Activated naive CD4-positive, alpha-beta T cell (primary cell): ENCODE measurements around the gene RFXANK.
A peak's percentile ranks its signal among the peaks of the same experiment; 100 is the strongest.
"Not testable (repeated sequence)": the region's sequence is repeated elsewhere in the genome, so short reads cannot be mapped to it uniquely, and the experiment has no call there.

Source experiments
- DNase-seq, 4 experiments: peaks; one replicate each; lab custom pipeline; 2025; lab: John Stamatoyannopoulos, UW

The RFXANK gene

DNA sequence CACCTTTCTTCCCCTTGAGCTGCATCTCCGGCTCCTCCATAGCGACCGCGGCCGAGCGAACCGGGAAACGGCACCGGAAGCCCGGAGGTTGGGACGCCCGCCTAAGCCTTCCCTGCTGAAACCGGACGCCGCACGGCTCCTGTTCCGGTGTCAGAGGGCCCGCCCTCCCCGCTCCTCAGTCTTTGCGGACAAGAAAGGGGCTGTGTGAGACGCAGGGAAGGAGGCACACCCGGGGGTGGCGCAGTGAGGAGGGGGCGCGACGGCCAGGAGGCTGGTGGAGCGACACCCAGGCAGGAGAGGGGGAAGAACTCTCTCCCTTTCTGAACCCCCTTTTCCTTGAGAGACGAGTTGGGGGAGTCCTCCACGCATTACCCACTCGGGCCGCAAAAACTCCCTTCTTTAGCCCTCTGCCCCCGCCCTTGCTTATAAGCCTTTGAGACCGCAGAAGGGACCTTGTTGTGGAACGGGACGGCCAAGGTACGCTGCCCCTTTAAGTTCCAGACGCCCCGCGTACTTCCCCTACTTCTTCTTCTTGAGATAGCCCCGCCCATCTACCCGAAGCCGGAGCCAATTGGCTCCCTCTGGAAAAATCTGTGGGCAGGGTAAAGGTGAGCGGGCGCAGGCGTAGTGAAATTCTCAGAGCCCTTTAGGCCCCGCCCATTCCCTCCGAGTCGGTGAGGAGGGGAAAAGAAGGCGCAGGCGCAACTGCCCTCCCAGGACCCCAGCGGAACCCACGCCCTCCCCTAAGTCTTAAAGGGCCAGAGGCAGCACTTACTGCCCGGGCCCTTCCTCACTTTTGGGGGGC lies at the start of gene RFXANK, which contains the start of gene BORCS8:
Gene RFXANK, plus strand, starts transcription at position 181 of the 805 bp plus-strand sequence. CDS start 1,689 bp downstream, outside the sequence.
Gene BORCS8, minus strand, starts transcription at position 75 of the 805 bp plus-strand sequence. Its CDS starts 35 bp downstream, at position 40.
- DNase-seq: peak; percentile 92 to 96 (median 94)

DNA sequence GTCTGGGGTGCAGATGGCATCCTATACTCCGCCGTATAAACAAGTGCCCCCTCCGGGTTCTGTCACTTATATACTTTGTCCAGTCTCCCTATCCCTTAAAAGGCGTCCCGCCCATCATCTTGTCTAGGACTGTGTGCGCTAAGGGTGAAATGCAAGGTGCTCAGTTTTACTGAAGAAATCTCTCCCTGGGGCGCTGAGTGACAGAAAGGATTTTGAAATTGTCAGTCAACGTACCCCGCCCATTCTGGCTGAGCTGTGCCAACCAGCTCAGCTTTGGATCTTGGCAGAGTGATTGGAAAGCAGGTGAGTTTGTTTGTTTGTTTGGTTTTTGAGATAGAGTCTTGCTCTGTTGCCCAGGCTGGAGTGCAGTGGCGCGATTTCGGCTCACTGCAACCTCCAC lies 49.7 kb upstream of the RFXANK start:
- DNase-seq: no peak

- no peak for DNase-seq
These were observed 46.8 kb upstream of the RFXANK start for GRCh38 chr19:19145281-19145680.

DNA sequence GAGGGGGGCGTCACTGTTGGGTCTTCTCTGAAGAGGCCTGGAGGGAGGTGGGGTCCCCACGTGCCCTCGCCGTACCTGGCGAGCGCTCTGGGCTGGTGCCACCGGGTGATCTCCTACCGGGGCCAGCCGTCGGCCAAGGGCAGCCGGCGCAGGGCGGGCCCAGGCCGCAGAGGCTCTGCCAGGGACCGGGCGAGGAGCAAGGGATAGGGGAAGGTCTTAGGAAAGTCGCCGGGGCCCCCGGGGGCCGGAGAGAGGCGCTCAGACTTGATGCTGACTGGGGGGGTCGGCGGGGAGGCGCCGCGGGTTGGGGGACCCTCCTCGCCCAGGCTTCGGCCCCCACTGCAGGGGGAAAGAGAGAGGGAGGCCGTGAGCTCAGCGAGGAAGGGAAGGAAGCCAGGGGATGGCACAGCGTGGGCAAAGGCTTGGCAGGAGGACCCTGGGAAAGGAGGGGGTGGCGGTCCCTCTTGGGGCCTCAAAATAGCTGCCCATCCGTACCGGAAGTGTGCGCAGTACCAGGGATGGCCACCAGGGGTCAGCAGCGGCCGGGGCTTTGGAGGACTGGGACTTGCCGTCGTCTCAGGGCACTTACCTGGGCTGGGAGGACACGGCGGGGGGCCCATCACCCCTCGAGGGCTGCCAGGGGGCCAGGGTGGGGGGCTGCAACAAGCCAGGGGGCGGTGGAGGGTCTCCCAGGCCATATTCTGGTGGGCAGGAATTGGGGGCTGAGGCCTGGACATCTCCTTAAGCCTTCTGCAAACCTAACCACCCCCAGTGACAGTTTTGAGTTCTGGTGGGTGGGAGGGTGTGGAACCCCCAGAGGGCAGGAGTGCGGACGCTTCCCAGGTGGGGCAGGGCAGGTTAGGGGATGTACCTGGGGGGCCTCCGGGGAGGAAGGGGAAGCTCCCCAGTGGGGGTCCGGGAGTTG lies 46.1 kb upstream of the RFXANK start:
- DNase-seq: peak; percentile 80 to 93 (median 86)

DNA sequence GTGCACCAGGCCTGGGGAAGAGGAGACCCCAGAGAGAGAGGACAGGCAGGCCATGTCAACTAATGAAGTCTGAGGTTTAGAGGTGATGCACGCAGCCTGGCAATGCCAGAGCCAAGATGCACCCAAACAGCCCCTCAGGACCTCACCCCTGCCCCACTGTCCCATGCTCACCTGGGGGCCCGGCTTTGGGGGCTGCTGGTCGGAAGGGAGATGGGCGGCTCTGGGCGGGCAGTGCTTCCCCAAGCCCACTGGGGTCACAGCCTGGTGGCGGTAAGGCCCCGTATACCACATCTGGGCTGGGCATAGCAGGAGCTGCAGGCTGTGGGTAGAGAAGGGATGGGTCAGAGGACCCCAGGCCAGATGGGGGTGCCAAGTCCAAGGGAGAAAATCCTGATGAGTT lies 45.2 kb upstream of the RFXANK start:
- DNase-seq: no peak

DNA sequence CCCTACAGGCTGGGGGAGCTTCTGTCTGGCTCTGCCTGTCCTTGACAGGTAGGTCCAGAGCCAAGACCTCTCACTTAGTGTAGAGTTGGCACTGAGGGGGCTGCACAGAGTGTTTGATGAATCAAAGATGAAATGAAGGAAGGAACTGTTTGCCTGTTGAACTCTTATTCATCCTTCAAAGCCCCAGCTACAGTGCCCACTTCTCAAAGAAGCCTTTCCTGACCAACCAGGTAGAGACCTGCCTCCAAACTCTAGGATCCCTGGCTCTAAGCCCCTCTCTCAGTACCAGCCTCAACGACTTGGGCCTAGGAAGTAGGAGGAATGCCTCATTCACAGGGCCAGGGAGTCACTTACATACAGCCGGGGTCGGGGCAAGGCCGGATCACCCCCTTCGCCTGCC lies 44.7 kb upstream of the RFXANK start:
- no peak for DNase-seq

DNA sequence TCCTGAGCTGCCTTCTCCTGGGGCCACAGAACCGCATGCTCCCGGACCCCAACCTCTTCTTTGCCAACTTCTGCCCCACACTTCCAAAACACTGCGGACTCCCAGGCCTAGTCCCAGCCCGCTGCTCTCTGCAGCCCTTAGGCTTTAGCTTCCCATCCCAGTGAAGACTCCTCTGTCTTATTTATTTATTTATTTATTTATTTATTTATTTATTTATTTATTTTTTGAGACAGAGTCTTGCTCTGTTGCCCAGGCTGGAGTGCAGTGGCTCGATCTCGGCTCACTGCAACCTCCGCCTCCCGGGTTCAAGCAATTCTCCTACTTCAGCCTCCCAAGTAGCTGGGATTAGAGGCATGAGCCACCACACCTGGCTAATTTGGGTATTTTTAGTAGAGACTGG lies 43.6 kb upstream of the RFXANK start:
- not testable (repeated sequence) for DNase-seq

GRCh38 chr19:19149435-19149834 lies 42.6 kb upstream of the RFXANK start:
- DNase-seq: no peak

DNA sequence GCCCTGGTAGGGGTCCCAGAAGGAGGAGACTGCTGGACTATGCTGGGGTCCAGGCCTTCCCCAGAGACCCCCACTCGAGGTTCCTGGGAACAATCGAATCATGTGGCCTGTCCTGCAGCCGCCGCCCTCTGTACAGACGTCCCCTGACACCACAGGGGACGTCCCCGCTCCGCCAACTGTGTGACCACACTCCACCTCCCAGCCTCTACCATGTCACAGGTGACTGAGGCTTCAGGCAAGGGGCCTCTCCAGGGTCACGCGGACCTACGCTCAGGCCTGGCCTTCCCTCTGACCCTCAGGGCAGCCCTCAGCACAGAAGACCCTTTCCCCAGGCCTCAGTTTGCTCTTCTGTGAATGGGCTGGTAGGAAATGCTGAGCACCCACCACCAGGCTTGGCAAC lies 40.6 kb upstream of the RFXANK start:
- DNase-seq: no peak

DNA sequence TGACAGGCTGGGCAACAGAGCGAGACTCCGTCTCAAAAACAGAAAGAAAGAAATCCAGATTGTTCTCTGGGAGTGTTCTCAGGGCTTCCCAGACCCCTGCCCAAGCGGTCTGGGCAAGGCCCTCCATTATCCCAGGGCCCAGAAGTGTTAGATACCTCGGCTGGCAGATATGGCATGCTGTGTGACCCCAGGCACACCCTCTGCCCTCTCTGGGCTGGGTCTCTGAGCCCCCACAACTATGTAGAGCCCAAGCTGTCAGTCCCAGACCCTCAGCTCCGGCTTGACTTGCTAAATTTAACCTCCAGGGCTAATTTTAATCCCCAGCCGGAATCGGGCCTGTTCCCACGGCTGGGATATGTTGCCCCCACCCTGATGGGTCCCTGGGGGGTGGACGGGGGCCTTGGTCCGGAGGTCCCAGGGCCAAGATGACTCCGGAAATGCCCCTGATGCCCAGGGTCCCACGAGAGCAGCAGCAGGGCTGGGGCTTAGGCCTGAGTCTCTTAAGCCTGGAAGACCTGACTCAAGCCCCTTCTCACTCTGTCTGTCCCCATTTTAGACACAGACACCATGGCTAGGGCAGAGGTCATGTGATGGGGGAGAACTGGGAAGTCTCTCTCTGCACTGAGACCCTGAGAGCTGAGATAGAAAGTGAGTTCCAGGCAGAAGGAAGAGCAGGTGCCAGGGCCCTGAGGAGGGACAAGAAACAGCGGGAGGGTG lies 39.2 kb upstream of the RFXANK start:
- DNase-seq: no peak

GRCh38 chr19:19154768-19155494 lies 37.1 kb upstream of the RFXANK start:
- DNase-seq: no peak

GRCh38 chr19:19155495-19156219 lies 36.4 kb upstream of the RFXANK start:
- no peak for DNase-seq

DNA sequence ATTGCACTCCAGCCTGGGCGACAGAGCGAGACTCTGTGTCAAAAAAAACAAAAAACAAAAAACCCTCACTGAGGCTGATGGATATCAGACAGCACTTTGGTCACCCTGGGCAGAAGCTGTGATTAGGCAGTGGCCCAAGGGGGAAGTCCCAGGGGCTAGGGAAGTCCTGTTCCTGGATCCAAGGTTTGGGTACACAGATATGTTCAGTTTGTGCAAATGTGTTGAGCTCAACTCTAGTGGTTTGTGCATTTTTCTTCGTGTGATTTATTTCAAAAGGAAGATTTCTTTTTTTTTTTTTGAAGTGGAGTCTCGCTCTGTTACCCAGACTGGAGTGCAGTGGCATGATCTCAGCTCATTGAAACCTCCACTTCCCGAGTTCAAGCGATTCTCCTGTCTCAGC lies 34.2 kb upstream of the RFXANK start:
- DNase-seq: no peak

- no peak for DNase-seq
These were observed 32.5 kb upstream of the RFXANK start for GRCh38 chr19:19159534-19159933.

- DNase-seq: no peak
These were observed 31.5 kb upstream of the RFXANK start for GRCh38 chr19:19160461-19161035.

GRCh38 chr19:19162495-19162894 lies 29.6 kb upstream of the RFXANK start:
- no peak for DNase-seq

DNA sequence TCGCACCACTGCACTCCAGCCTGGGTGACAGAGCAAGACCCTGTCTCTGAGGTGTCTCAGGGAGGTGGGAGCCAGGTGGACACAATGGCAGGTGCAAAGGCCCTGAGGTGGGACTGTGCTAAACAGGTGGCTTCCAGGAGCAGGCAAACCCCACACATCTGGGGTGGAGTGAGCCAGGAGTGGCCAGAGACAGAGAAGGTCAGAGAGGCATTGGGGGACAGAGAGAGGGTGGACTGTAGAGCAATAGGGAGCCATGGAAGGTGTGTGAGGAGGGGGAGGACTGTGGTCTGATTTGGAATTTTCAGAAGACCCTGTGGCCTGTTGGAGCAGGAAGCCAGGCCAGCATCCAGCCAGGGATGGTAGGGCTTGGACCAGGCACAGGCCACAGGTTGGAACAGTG lies 26.7 kb upstream of the RFXANK start:
- no peak for DNase-seq

DNA sequence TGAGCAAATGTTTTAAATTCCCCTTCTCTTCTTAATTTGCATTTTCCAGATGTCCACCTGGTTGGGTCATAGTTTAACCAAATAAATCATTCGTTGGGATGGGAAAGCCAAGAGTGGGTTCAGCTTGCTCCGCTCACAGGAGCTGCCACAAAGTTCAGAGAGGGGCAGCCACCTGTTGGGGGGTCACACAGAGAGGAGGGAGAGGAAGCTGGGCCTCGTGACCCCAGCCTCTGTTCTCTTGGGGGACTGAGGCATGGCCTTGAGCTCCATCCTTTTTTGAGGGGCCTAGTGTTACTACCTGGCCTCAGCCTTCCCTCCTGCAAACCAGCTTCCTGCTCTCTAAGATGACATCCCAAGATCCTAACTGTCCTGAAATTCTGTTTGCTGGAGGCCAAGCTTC lies 24.4 kb upstream of the RFXANK start:
- DNase-seq: no peak

- no peak for DNase-seq
These were observed 22.6 kb upstream of the RFXANK start for GRCh38 chr19:19169236-19170052.
